Vagina (tissue), 2 donors: ENCODE measurements around the gene ZNF506. TPM values are rescaled to one million over a fixed set of nuclear protein-coding genes. Genes with fewer than 3 reads are reported as not detected.
"Not testable (repeated sequence)": the region's sequence is repeated elsewhere in the genome, so short reads cannot be mapped to it uniquely, and the experiment has no call there.

Experiments
- DNase-seq, 2 donors: peaks; one replicate each; pipeline ENCODE4 v3.0.0-alpha.2; 2017; ENCODE audit errors: extremely low spot score in 2 of 2
- H3K27ac ChIP-seq: fragments of 200-600 bp; sonication (generic); one replicate; pipeline ENCODE4 v1.5.1; 2019
- H3K27me3 ChIP-seq: fragments of 200-600 bp; sonication (generic); one replicate; pipeline ENCODE4 v1.5.1; 2019
- H3K36me3 ChIP-seq, 2 donors: fragments of 200-600 bp; sonication (generic); one replicate each; pipeline ENCODE4 v1.5.1; 2017 to 2019
- H3K4me1 ChIP-seq: fragments of 200-600 bp; sonication (generic); one replicate; pipeline ENCODE4 v1.5.1; 2019
- H3K4me3 ChIP-seq, 2 donors: fragments of 200-600 bp; sonication (generic); 1 replicate in 1 of 2; 2 replicates in 1 of 2; pipeline ENCODE4 v1.5.1; 2016 to 2019
- H3K9me3 ChIP-seq: fragments of 200-600 bp; sonication (generic); one replicate; pipeline ENCODE4 v1.5.1; 2019
- CTCF ChIP-seq, 3 experiments: fragments of 450-650 bp in 2 of 3; fragments of 200-600 bp in 1 of 3; sonication (generic) in 1 of 3; IDR thresholded peaks; one replicate each; pipeline ENCODE4 v1.5.1; 2017 to 2019; ENCODE audit warnings: antibody characterized with exemption in 3 of 3, mild to moderate bottlenecking in 2 of 3, moderate library complexity in 2 of 3
- POLR2A ChIP-seq, 2 donors: fragments of 450-650 bp; IDR thresholded peaks; one replicate each; pipeline ENCODE4 v1.6.1; 2017; ENCODE audit warnings: antibody characterized with exemption in 2 of 2, mild to moderate bottlenecking in 2 of 2, moderate library complexity in 2 of 2
- POLR2AphosphoS5 ChIP-seq, 2 donors: sonication (generic); formaldehyde crosslinking; IDR thresholded peaks; one replicate each; pipeline ENCODE4 v1.9.0; 2017; ENCODE audit warnings: antibody characterized with exemption in 2 of 2, mild to moderate bottlenecking in 2 of 2, low read depth in 1 of 2; ENCODE audit not compliant: insufficient read depth in 1 of 2
- intact Hi-C: fragments of 100-400 bp; cut with DNase I; formaldehyde crosslinking; loops from one replicate; pipeline ENCODE4 v1.15.1; 2023
- total RNA-seq: library from RNA; depleted of rRNA; stranded (reverse); fragments of >200 nt; gene quantifications from one replicate; pipeline ENCODE4 v1.2.3, GENCODE V29; 2016

The ZNF506 gene
- total RNA-seq, 1 donor from 2014 or later, result 33.6 TPM

DNA sequence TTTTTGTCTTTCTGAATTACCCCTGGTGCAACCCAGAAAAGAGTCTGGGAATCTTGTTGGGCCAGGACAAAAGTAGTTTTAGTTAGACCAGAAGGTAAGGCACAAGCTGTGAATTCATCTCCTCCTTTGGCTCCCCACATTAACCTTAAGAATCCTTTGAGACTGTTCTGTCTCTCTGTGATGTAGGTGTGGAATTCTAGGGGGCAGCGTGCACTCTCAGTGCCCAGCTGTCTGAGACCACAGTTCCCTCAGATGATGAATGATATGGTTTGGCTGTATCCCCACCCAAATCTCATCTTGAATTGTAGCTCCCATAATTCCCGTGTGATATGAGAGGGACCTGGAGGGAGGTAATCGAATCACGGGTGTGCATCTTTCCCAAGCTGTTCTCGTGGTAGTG is 43.9 kb downstream of the ZNF506 start:
- TF ChIP-seq POLR2AphosphoS5 (IDR thresholded peaks at IDR 0.05; ENCODE audit: insufficient read depth in 1 of 2, low read depth in 1 of 2) (no peak), CTCF (IDR thresholded peaks at IDR 0.05) (no peak), POLR2A (IDR thresholded peaks at IDR 0.05) (no peak)
- intact Hi-C loops, result no loop called here
- DNase-seq, result no peak
- Histone ChIP-seq H3K4me1 (peaks cover 29% of the 10 kb centered on the region), H3K27me3 (no peaks in the 10 kb centered on the region), H3K4me3 (no peak overlapping the region), H3K27ac (no peak overlapping the region), H3K9me3 (no peaks in the 10 kb centered on the region), H3K36me3 (no peaks in the 10 kb centered on the region)

DNA sequence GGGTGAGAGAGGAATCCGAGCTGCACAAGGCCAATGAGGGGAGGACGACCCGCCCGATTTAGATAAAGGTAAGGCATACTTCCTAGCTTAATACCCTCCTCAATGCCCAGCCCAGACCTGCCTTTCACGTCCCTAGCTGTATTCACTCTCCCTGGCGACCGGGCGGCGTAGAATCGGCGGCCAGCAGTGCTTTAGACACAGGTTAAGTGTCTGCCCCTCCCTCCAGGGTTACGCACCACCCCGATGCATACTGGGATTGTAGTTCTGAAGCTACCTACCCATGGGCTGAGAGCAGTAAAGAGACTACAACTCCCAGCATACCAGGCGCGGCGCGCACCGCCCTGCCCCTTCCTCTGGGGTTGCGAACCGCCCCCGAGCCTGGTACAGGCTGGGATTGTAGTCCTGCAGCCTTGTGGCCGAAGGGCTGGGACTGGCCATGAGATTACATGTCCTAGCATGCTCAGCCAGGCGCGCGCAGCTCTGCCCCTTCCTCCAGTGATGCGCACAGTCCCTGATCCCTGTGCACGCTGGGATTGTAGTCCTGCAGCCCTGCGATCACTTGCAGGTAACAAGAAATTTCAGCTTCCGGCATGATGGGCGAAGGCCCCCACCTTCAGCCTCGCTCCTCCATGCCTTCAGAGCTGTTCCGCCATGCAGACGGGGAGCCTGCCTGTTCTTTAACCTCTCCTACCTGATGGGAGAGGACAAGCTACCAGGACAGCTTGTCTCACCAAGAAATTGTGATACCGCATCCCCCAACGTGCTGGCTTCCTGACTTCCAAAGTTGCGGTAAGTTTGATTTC is 45.1 kb downstream of the ZNF506 start:
- intact Hi-C loops, result no loop called here

DNA sequence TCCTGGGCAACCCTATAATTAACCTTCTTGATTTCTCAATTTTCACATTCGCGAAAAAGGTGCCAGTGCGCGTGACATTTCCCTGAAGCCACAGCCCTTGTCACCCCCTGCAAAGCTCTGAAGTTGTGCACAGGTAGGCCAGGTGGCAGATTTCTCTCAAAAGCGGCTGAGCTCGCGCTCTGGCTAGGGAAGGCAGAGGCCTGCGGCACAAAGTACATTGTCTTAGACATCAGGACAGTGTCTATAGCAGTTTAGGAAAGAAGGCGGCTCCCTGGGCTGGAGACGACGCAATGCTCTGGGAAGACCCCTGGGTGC is 45.7 kb downstream of the ZNF506 start:
- Histone ChIP-seq H3K36me3 (no peaks in the 10 kb centered on the region), H3K27me3 (no peaks in the 10 kb centered on the region), H3K4me1 (peaks cover 29% of the 10 kb centered on the region), H3K27ac (peak overlapping the region; percentile 69), H3K9me3 (no peaks in the 10 kb centered on the region), H3K4me3 (peak overlapping the region; percentile 59 to 84)
- intact Hi-C loops, result no loop called here
- no peak for TF ChIP-seq CTCF (IDR thresholded peaks at IDR 0.05)
- no peak for TF ChIP-seq POLR2AphosphoS5 (IDR thresholded peaks at IDR 0.05; ENCODE audit: insufficient read depth in 1 of 2, low read depth in 1 of 2)
- no peak for TF ChIP-seq POLR2A (IDR thresholded peaks at IDR 0.05)
- no peak for DNase-seq

More for the DNA sequence above, 45.1 kb downstream of the ZNF506 start:
- peak overlapping the region; percentile 59 to 84 for H3K4me3 ChIP-seq
- H3K9me3 ChIP-seq, result no peaks in the 10 kb centered on the region
- peak; percentile 98 to 99 for DNase-seq
- H3K27me3 ChIP-seq, result no peaks in the 10 kb centered on the region
- H3K4me1 ChIP-seq, result peaks cover 29% of the 10 kb centered on the region
- TF ChIP-seq POLR2AphosphoS5 (IDR thresholded peaks at IDR 0.05; ENCODE audit: insufficient read depth in 1 of 2, low read depth in 1 of 2) (peak; percentile 90 to 99), CTCF (IDR thresholded peaks at IDR 0.05) (no peak)
- H3K36me3 ChIP-seq, result no peaks in the 10 kb centered on the region
- peak overlapping the region; percentile 69 for H3K27ac ChIP-seq

GRCh38 chr19:19774354-19775033 is 47.1 kb downstream of the ZNF506 start:
- H3K4me1 ChIP-seq, result peaks cover 29% of the 10 kb centered on the region
- no peaks in the 10 kb centered on the region for H3K36me3 ChIP-seq
- DNase-seq, result no peak
- intact Hi-C loops, result no loop called here
- TF ChIP-seq POLR2AphosphoS5 (IDR thresholded peaks at IDR 0.05; ENCODE audit: insufficient read depth in 1 of 2, low read depth in 1 of 2), result no peak
- no peak for TF ChIP-seq CTCF (IDR thresholded peaks at IDR 0.05)
- TF ChIP-seq POLR2A (IDR thresholded peaks at IDR 0.05), result no peak
- no peak overlapping the region for H3K4me3 ChIP-seq
- H3K27me3 ChIP-seq, result no peaks in the 10 kb centered on the region
- H3K27ac ChIP-seq, result no peak overlapping the region
- H3K9me3 ChIP-seq, result no peaks in the 10 kb centered on the region

GRCh38 chr19:19771963-19772362 is 49.6 kb downstream of the ZNF506 start:
- DNase-seq, H3K27me3 ChIP-seq, H3K4me3 ChIP-seq, H3K27ac ChIP-seq, H3K9me3 ChIP-seq, H3K36me3 ChIP-seq, intact Hi-C loops: not testable (repeated sequence)
- H3K4me1 ChIP-seq, result peaks cover 12% of the 10 kb centered on the region

GRCh38 chr19:19769971-19770370 is 51.6 kb downstream of the ZNF506 start:
- H3K4me1 ChIP-seq, H3K36me3 ChIP-seq, H3K9me3 ChIP-seq, intact Hi-C loops, H3K27ac ChIP-seq, DNase-seq, H3K4me3 ChIP-seq, H3K27me3 ChIP-seq: not testable (repeated sequence)
